HepG2 (cell line): ENCODE measurements around the gene USP30. TPM values are rescaled to one million over a fixed set of nuclear protein-coding genes. Genes with fewer than 3 reads are reported as not detected.

Source experiments
- ARNTL ChIP-seq: sonication (generic); formaldehyde crosslinking; IDR thresholded peaks from 2 replicates; pipeline ENCODE4 v1.4.0; 2020; ENCODE audit warnings: mild to moderate bottlenecking, missing genetic modification reagents
- ATM ChIP-seq: fragments of 450-650 bp; IDR thresholded peaks from 2 replicates; pipeline ENCODE4 v1.7.1; 2017; ENCODE audit warnings: mild to moderate bottlenecking, borderline replicate concordance
- CENPX ChIP-seq: sonication (generic); formaldehyde crosslinking; IDR thresholded peaks from 2 replicates; pipeline ENCODE4 v1.9.0; 2021; ENCODE audit warnings: mild to moderate bottlenecking, missing genetic modification reagents, moderate library complexity
- ETV6 ChIP-seq: sonication (generic); formaldehyde crosslinking; conservative IDR thresholded peaks from 2 replicates; pipeline ENCODE4 v1.4.0; 2020; ENCODE audit warnings: missing genetic modification reagents
- HMGXB3 ChIP-seq: sonication (generic); formaldehyde crosslinking; IDR thresholded peaks from 2 replicates; pipeline ENCODE4 v1.4.0; 2020; ENCODE audit warnings: missing genetic modification reagents, borderline replicate concordance
- MLLT10 ChIP-seq: sonication (generic); formaldehyde crosslinking; IDR thresholded peaks from 2 replicates; pipeline ENCODE4 v1.4.0; 2020; ENCODE audit warnings: missing genetic modification reagents
- SUZ12 ChIP-seq: fragments of 150-350 bp; IDR thresholded peaks from 2 replicates; pipeline ENCODE4 v1.6.1; 2014; ENCODE audit warnings: low read depth, low read length
- TFE3 ChIP-seq: IDR thresholded peaks from 2 replicates; pipeline ENCODE4 v1.6.1; 2016
- ZNF335 ChIP-seq: sonication (generic); formaldehyde crosslinking; IDR thresholded peaks from 2 replicates; pipeline ENCODE4 v1.4.0; 2020; ENCODE audit warnings: missing genetic modification reagents
- ZNF382 ChIP-seq: sonication (generic); formaldehyde crosslinking; IDR thresholded peaks from 2 replicates; pipeline ENCODE4 v1.5.0; 2020; ENCODE audit warnings: missing genetic modification reagents, mild to moderate bottlenecking, borderline replicate concordance
- ZNF687 ChIP-seq: sonication (generic); formaldehyde crosslinking; IDR thresholded peaks from 2 replicates; pipeline ENCODE4 v1.5.1; 2020; ENCODE audit warnings: mild to moderate bottlenecking, missing genetic modification reagents, moderate library complexity
- ZNF768 ChIP-seq: sonication (generic); formaldehyde crosslinking; IDR thresholded peaks from 2 replicates; pipeline ENCODE4 v1.4.0; 2020; ENCODE audit warnings: missing genetic modification reagents
- polyA plus RNA-seq, 8 experiments: library from polyadenylated mRNA; depleted of rRNA in 3 of 8; stranded (reverse) in 7 of 8; unstranded in 1 of 8; fragments of >200 nt; fragmentation: Illumina TruSeq in 4 of 8; extraction: Trizol in 4 of 8; gene quantifications; 2 replicates each; pipeline versions ENCODE4 v1.2.1 to v1.2.3, GENCODE V29; 2011 to 2016; ENCODE audit warnings: low read depth in 4 of 8, missing spikeins in 1 of 8, mixed read lengths in 1 of 8; ENCODE audit not compliant: insufficient read depth in 1 of 8
- total RNA-seq, 5 experiments: library from RNA; depleted of rRNA; stranded (reverse); fragments of >200 nt; fragmentation: Illumina TruSeq; extraction: Trizol; gene quantifications; 2 replicates each; pipeline ENCODE4 v1.2.3, GENCODE V29; 2016; ENCODE audit warnings: low read depth in 1 of 5
- TF ChIP-seq, protein P1 (sequence below): sonication (generic); formaldehyde crosslinking; IDR thresholded peaks from 2 replicates; pipeline ENCODE4 v1.4.0; 2020; ENCODE audit warnings: missing genetic modification reagents

The USP30 gene
- total and polyA plus RNA-seq, 2 of the 13 experiments (the other 11 are each of a cell fraction or from before 2014, with no cell fraction given) = 11.2 to 20.8 TPM

- TF ChIP-seq HMGXB3 (peak; percentile 80; the same call in 1 of the 2 replicates), CENPX (CRISPR knock-in tag) (no peak), ETV6 (no peak), ZNF768 (peak; percentile 90), SUZ12 (no peak), ZNF382 (CRISPR knock-in tag) (no peak), ZNF687 (CRISPR knock-in tag) (peak; percentile 87), ATM (no peak), MLLT10 (CRISPR knock-in tag) (no peak), TFE3 (CRISPR knock-in tag) (0 out of 2 replicates have a peak, but pooled peaks have one; percentile 49), ZNF335 (CRISPR knock-in tag) (peak; percentile 76), ARNTL (CRISPR knock-in tag) (0 out of 2 replicates have a peak, but pooled peaks have one; percentile 46)
- TF ChIP-seq, protein P1, sequence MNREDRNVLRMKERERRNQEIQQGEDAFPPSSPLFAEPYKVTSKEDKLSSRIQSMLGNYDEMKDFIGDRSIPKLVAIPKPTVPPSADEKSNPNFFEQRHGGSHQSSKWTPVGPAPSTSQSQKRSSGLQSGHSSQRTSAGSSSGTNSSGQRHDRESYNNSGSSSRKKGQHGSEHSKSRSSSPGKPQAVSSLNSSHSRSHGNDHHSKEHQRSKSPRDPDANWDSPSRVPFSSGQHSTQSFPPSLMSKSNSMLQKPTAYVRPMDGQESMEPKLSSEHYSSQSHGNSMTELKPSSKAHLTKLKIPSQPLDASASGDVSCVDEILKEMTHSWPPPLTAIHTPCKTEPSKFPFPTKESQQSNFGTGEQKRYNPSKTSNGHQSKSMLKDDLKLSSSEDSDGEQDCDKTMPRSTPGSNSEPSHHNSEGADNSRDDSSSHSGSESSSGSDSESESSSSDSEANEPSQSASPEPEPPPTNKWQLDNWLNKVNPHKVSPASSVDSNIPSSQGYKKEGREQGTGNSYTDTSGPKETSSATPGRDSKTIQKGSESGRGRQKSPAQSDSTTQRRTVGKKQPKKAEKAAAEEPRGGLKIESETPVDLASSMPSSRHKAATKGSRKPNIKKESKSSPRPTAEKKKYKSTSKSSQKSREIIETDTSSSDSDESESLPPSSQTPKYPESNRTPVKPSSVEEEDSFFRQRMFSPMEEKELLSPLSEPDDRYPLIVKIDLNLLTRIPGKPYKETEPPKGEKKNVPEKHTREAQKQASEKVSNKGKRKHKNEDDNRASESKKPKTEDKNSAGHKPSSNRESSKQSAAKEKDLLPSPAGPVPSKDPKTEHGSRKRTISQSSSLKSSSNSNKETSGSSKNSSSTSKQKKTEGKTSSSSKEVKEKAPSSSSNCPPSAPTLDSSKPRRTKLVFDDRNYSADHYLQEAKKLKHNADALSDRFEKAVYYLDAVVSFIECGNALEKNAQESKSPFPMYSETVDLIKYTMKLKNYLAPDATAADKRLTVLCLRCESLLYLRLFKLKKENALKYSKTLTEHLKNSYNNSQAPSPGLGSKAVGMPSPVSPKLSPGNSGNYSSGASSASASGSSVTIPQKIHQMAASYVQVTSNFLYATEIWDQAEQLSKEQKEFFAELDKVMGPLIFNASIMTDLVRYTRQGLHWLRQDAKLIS = no peak; the same call in 1 of the 2 replicates
Observed at GRCh38 chr12:109052414-109053323, at the start of gene USP30 (continued).
